Activated CD8-positive, alpha-beta memory T cell treated with anti-CD3 and anti-CD28 coated beads for 36 hours (primary cell): Measurements from ENCODE around the gene TBC1D3B. TPM values are rescaled to one million over a fixed set of nuclear protein-coding genes. Genes with fewer than 3 reads are reported as not detected.
"Not testable (repeated sequence)": the region's sequence is repeated elsewhere in the genome, so short reads cannot be mapped to it uniquely, and the experiment has no call there.

Source experiments
- CTCF ChIA-PET: fragments of 350-600 bp; sonication (Branson Sonifier 250); formaldehyde crosslinking; loops from one replicate; lab custom pipeline; 2021; ENCODE audit warnings: antibody characterized with exemption; lab: Charles Lee
- POLR2A ChIA-PET: fragments of 350-600 bp; sonication (Branson Sonifier 250); formaldehyde crosslinking; loops from one replicate; lab custom pipeline; 2021; ENCODE audit warnings: antibody characterized with exemption; lab: Charles Lee
- total RNA-seq, 2 experiments: library from RNA; stranded (reverse); gene quantifications; one replicate each; pipeline ENCODE4 v1.2.3, GENCODE V29; 2021

Gene TBC1D3B
- total RNA-seq, 2 experiments from 2014 or later, result 3.2 to 3.3 TPM

DNA sequence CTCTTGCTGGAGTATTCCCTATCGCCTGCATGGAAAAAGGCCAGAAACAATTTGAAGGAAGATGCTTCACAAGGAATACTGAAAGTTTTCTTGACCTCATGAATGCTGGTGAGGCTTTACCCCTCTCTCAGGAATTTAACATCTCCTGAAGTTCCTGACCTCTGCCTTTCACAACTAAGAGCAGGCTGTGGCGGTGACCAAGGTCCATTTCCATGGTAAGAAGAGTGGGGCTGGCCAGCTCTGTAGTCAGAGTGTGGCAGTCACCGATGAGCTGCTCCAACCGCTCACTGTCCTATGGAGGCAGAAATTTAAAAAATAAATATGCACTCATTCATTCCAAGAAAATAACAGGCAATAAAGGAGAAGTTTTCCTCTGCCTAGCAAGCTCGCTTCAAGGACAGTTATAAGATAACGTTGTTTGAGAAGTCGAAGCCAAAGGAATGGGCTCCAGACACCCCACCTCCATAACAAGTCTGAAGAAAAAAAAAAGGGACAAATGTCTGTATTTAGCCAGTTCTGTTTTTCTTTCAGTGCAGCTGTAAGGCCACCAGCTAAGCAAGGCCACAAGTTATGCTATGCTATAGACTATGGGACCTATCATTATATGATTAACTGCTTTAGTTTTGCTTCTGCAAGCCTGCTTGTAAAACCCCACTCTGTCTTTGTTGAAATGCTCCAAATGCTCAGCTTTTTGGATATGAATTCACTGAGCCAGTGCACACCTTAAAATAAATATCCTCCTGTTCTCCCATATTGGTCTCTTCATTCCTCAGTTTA, 28.5 kb upstream of the TBC1D3B start:
- ChIA-PET CTCF (no interaction called here), POLR2A (interaction anchor here (0.7 to 0.9 kb wide), 2 partner anchors 12 to 16 kb away, joined by 3 read pairs; no protein-coding TSS in a partner anchor)

DNA sequence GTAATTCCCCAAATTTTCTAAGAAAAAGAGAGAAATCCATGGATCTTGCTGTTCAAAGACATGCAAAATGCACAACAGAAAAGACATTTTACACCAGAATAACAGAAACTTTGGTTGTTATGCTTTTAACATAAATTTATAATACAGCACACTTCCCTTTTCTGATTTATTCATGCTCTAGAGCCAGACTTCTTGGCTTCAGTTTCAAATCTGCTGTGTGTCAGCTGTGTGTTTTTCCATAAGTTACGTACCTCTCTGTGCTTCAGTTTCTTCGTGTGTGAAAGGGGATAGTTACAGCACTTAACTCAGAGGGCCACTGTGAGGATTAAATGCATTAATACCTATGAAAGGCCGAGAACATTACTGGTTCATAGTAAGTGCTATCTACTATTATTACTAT, 26.9 kb upstream of the TBC1D3B start:
- POLR2A ChIA-PET, result no interaction called here
- CTCF ChIA-PET, result interaction anchor here (2.6 kb wide), 1 partner anchor 11 kb away, joined by 13 read pairs; no protein-coding TSS in a partner anchor

DNA sequence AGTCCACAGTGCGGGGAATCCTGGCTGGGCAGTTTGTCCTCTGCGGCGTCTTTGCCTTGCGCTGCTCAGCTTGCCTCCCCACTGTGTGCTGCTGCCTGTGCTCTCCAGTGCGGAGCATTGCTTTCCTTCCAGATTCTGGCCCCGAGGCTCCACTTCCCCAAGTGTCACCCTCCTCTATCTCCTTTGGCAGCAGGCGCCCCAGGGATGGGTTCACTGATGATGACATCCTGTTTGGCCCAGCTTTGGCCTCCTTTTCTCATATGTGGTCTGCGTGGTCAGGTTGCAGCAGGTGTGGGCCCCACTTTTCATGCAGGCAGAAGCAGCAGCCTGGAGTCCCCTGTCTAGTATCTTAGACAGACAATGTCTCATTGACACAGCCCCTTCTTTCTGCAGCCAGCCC, 25.1 kb upstream of the TBC1D3B start:
- CTCF ChIA-PET, POLR2A ChIA-PET: not testable (repeated sequence)

DNA sequence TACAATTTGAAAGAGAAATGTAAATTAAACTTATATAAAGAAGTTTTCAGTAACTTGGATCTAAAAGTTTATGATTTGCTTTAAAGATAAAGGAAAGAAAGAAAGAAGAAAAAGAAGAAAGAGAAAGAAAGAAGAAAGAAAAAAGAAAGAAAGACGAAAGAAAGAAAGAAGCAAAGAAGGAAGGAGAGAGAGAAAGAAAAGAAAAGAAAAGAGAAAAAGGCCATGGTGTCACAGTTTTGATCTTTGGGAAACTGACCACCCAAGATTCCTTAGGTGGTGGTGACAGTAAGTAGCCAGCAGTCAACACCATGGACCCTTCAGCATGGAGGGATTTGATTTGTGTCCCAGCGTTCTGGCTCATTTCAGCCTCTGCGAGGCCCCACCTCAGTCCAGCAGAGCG, 24.7 kb upstream of the TBC1D3B start:
- CTCF ChIA-PET, POLR2A ChIA-PET: not testable (repeated sequence)

DNA sequence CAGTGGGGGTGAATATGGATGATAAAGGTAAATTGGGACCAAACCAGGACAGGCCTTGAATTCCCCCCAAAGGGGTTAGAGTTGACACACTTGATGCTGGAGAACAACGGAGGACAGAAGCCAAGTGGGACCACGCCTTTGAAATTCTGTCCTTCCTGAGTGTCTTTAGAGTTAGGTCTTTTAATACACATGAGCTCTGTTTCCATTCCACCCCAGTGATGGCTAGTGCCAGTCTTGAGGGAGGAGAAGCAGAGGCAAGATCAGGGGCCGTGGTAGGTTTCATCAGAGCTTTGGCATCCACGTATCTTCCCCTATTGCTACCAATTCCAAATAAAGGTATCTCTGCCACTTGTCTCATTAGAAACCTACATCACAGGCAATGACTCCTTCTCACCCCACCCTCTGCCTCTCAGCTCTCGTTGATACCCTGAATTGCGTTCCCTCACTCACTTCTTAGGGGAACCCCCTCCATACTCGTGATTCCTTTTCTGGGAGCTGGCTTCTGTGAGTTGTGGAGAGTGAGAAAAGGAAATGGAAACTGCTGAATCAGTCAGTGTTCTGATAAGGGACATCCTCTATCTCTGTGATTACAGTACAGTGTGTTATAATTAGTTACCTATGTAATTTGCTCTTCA, 22.5 kb upstream of the TBC1D3B start:
- CTCF ChIA-PET, result interaction anchor here (0.9 to 2.9 kb wide), 3 partner anchors 10 to 13 kb away, joined by 3 to 12 read pairs (median 3); partner anchors contain the start of gene CCL4L2
- POLR2A ChIA-PET, result interaction anchor here (1.0 to 4.8 kb wide), 4 partner anchors 10 to 16 kb away, joined by 3 to 44 read pairs (median 6); partner anchors contain the start of gene CCL4L2

DNA sequence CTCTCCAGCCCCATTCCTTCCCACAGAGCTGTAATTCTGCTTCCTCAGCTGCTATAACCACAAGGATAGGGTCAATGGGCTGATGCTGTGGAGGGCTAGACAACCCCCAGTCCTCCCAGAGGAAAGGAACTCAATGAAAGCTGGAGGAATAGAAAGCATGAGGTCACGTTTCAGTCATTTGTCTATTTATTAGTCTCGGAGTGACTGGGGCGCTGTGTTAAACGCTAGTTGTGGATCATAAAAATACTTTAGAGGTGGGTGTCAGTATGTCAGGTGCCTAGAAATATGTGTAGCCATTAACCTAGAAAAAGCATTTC, 20.9 kb upstream of the TBC1D3B start:
- CTCF ChIA-PET, result interaction anchor here (1.1 to 2.9 kb wide), 4 partner anchors 9 to 228 kb away, joined by 3 to 12 read pairs (median 6); partner anchors contain the start of gene CCL4L2
- POLR2A ChIA-PET, result interaction anchor here (0.7 to 4.8 kb wide), 5 partner anchors 9 to 15 kb away, joined by 3 to 61 read pairs (median 17); partner anchors contain the start of gene CCL4L2

DNA sequence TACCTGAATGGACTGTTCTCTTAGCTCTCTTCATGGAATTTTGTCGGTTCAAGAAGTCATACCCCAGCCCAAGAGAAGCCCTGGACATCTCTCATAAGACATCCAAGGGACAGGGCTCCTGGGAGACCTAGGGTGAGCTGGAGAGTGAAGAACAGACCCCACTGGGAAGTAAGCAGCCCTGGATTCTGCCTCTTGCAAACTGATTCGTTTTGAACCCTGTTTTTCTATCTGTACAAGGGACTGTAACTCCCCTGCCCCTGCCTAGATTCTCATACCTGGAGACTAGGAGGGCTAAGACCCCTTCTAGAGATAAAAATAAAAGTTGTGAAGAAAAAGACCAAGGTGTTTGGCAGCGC, 19.7 kb upstream of the TBC1D3B start:
- ChIA-PET POLR2A (interaction anchor here (0.5 to 4.8 kb wide), 7 partner anchors 8 to 318 kb away, joined by 4 to 61 read pairs (median 6); partner anchors contain the start of gene CCL4L2), CTCF (interaction anchor here (0.6 to 1.8 kb wide), 5 partner anchors 10 to 244 kb away, joined by 3 to 6 read pairs (median 3); no protein-coding TSS in a partner anchor)

DNA sequence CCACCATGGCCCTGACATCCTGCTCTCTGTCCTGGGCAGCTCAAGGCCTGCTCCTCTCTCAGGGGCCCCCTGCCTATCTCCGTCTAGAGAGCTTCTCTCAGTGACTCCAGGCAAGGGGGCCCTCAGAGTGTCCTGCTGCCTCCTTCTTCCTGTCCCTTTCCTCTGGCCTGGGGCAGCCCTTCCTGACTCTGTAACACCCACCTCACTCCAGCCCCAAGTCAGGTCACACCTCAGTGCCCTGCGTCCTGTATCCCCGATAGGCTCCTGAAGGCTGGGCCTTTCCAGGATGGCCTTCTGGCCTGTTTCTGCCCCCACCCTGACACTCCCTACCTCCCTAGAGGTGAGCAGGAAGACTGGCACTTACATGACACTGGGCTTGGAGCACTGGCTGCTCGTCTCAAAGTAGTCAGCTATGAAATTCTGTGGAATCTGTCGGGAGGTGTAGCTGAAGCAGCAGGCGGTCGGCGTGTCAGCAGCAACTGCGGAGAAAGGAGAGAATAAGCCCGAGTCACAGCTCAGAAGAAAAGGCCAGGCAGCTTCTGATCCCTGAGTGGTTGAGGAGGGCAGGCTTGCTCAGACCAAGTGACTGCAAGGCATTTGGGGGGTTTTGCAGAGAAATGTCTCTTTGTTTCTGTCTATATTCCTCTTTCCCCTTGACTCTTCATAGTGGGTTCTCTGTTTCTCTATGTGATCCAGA, 19.1 kb upstream of the TBC1D3B start:
- ChIA-PET POLR2A (interaction anchor here (0.9 to 4.8 kb wide), 4 partner anchors 9 to 16 kb away, joined by 4 to 61 read pairs (median 24); partner anchors contain the start of gene CCL4L2), CTCF (interaction anchor here (0.6 to 1.4 kb wide), 4 partner anchors 11 to 226 kb away, joined by 3 to 4 read pairs (median 3); no protein-coding TSS in a partner anchor)

DNA sequence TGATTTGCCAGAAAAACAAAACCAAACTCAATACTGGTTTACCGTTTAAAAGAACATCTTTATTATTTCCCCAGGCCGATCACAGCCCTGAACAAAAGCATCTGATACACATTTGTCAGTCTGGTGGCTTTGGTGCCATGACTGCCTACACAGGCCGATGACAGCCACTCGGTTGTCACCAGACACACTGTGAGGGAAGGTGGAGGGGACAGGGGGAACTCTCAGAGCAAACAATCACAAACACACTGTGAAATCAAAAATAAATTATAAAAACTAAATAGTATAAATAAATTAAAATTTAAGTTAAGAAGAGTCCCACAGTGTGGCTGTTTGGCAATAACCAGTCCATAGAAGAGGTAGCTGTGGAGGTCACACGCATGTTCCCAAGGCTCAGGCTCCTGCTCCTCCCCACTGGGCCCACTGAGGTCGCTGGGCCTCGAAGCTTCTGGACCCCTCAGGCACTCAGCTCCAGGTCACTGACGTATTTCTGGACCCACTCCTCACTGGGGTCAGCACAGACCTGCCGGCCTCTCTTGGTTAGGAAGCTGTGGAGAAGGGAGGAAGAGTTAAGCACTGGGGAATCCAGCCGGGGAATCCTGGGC, 18.5 kb upstream of the TBC1D3B start:
- CTCF ChIA-PET, result interaction anchor here (0.6 to 1.3 kb wide), 2 partner anchors 11 to 12 kb away, joined by 3 to 4 read pairs; no protein-coding TSS in a partner anchor
- POLR2A ChIA-PET, result interaction anchor here (0.9 to 4.8 kb wide), 4 partner anchors 8 to 17 kb away, joined by 4 to 61 read pairs (median 24); partner anchors contain the start of gene CCL4L2

DNA sequence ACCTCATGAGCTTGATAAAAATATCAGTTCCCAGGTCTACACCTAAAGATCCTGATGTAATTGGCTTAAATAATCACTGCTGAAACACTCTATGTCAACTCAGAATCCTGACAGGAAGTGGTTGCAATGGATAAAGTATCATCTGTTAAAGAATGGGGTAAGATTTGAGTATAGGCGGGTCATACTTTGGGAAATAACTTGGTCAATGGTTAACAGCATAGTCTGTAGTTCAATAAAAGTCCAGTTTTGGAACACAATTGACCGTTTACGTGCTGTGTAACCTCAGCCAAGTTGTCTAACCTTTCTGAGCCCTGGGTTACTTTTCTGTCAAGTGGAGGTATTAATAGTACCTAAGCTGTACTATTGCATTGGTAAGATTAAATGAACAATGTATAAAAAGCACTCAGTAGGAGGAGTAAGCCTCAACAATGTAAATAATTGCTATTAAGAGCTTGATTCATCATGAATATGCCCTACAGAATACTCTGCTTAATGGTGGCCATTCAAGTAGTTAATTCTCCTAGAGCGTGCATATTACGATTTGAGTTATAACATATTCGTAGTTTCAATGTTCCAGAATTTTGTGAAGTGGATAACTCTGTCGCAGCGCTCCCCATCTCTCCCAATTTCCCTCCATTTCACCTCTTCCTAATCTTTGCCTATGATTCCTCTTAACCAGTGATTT, 17.9 kb upstream of the TBC1D3B start:
- ChIA-PET CTCF (interaction anchor here (1.2 to 2.8 kb wide), 2 partner anchors 9 to 11 kb away, joined by 7 to 13 read pairs; no protein-coding TSS in a partner anchor), POLR2A (interaction anchor here (1.4 to 3.3 kb wide), 4 partner anchors 11 to 17 kb away, joined by 4 to 61 read pairs (median 22); partner anchors contain the start of gene CCL4L2)

DNA sequence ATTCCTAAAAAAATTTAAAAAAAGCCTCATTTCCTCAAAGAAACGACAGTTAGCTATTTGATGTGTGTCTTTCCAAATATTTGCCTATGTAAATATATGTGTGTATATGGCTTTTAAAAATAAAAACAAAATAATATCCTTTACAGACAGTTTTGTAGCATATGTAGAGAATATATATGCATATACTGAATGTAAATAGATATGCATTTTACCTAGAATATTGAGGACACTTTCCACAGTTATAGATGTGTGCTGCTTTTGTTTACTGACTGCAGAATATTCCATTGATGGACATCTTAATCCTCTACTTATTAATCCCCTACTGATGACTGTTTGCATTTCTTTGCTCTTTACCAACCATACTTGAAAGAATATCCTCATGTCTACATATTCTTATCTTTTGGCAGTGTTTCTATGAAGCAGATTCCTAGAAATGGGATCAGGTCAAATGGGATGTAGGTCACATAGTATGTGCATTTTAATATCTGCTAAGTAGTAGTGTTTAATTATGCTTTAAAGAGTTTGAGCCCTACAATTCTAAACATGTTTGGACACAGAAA, 16.9 kb upstream of the TBC1D3B start:
- CTCF ChIA-PET, result interaction anchor here (1.2 to 2.8 kb wide), 4 partner anchors 10 to 290 kb away, joined by 3 to 13 read pairs (median 8); no protein-coding TSS in a partner anchor

DNA sequence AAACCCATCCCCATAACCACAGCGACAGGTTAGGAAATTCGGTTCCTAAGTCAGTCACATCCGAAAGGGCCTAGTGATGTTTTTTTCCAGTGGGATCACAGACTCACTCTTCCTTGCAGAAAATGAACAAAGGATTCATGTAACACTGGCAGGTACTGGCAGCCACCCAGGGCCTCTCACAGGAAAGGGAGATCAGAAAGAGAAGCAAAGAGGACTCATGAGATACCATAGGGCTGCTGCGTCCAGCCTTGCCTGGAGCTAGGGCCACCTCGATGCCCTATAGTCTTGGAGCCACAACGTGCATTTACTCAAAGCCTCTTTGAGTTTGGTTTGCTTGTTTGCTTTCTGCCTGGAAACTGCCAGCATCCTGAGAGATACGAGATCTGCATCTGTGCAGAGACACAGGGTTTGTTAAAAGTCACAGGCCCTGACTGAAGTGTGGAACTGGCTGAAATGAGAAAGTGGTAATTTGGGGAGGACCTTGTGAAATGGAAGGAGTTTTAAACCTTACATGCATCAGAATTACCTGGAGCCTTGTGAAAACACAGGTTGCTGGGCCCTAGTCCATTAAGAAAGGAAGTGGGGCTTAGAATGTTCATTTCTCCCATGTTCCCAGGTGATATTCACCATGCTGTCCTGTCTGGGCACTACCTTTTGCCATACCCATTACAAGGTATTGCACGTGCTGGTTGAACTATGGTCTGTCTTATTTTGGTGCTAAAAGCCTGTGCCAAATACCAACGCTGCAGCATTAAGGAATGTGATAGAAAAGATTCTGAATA, 14.3 kb upstream of the TBC1D3B start:
- POLR2A ChIA-PET, result not testable (repeated sequence)
- CTCF ChIA-PET, result interaction anchor here (1.3 kb wide), 1 partner anchor 292 kb away, joined by 4 read pairs; no protein-coding TSS in a partner anchor

More for the DNA sequence above, 16.9 kb upstream of the TBC1D3B start:
- POLR2A ChIA-PET, result interaction anchor here (0.6 to 2.8 kb wide), 6 partner anchors 9 to 323 kb away, joined by 3 to 36 read pairs (median 4); partner anchors contain the start of gene CCL4L2

DNA sequence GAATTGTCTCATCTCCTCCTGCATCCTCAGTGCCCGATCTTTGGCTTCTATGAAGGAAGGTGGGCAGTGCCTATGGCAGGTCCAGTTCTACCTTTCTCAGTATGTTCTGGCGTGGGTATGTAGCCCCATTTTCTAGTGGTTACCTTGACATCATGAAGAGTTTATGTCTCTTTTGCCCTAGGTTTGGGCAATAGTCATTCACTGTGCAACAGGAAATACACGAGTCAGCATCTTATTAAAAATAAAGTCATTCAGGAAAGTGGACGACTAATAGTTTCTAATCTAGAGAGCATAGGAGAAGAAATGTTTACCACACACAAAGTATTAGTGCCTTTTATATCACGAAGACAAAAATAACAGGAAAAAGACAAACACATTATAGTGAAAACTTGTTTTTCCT, 13.6 kb upstream of the TBC1D3B start:
- POLR2A ChIA-PET, CTCF ChIA-PET: not testable (repeated sequence)

DNA sequence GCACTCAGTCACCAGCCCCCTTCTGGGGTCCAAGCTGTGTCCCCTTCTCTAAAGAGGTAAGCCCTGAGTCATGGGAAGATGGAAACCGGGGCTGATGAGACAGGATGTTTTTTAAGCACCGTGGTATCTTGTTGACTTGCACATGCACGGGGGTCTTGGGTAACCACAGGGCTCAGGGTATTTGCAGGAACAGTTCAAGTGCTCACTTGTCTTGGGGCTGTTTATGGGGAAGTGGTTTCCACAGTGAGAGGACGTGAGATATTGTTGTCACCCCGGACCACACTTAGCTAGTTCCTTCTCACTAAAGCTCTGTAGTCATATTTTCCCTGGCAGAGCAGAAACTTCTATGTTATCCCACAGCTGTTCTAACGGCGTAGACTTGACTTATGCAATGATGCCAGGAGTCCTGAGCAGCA, 12.5 kb upstream of the TBC1D3B start:
- ChIA-PET CTCF (interaction anchor here (0.6 to 1.7 kb wide), 3 partner anchors 8 to 219 kb away, joined by 3 to 6 read pairs (median 4); no protein-coding TSS in a partner anchor), POLR2A (interaction anchor here (0.6 to 2.0 kb wide), 6 partner anchors 8 to 308 kb away, joined by 3 to 17 read pairs (median 5); partner anchors contain the start of genes CCL3L1, CCL3L3 and CCL5)

DNA sequence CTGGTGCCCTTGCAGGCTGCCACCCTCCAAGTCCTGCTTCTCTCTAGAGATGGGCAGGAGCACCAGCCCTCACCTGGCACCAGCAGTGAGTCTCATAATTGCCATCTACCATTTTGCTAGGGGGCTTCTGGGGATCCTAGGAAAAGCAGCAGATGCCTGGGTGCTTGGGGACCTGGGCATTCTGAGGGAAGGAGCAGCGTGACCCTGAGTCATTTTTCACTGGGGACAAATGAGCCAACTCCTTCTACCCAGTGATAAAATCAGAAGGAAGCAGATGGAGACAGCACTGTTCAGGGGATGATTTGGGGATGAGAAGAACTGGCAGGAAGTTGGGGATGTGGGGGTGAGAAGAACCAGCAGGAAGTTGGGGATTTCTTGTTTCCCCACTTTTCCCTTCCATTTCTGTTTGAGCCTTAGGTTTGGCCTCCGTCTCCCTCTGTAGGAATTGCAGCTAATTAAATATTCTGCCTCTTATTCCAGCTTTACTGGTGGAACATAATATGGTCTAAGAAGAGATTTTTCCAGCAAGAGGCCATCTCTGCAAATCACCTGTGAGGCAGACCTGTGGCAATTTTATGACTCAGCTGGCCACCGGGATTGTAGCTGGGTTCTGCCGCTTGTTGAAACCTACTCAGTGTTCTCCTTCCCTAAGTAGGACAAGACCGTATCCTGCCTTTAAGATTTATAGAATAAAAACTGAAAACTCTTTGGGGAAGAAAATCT, 11.7 kb upstream of the TBC1D3B start:
- CTCF ChIA-PET, result interaction anchor here (0.7 to 2.1 kb wide), 3 partner anchors 9 to 295 kb away, joined by 4 to 6 read pairs (median 6); no protein-coding TSS in a partner anchor

More for the DNA sequence above, 11.7 kb upstream of the TBC1D3B start:
- POLR2A ChIA-PET, result interaction anchor here (1.2 to 2.0 kb wide), 3 partner anchors 9 to 308 kb away, joined by 3 to 17 read pairs (median 6); partner anchors contain the start of genes CCL3L1, CCL3L3 and CCL5
